IPS DF 6.9 (cell line): ENCODE data around the gene NHEJ1.
A peak's percentile ranks its signal among the peaks of the same experiment; 100 is the strongest.

Source experiments
- DNase-seq: peaks from one replicate; pipeline ENCODE4 v3.0.0-alpha.2; 2013; ENCODE audit warnings: low read depth, low spot score
- H3K27ac ChIP-seq: one replicate; pipeline ENCODE4 v1.5.1; 2013; ENCODE audit warnings: low read length, control low read depth
- H3K27me3 ChIP-seq: 2 replicates; pipeline ENCODE4 v1.6.1; 2013; ENCODE audit warnings: mild to moderate bottlenecking, low read length; ENCODE audit not compliant: control insufficient read depth, insufficient read depth
- H3K36me3 ChIP-seq: 2 replicates; pipeline ENCODE4 v1.6.1; 2013; ENCODE audit warnings: low read length; ENCODE audit not compliant: control insufficient read depth, insufficient read depth
- H3K4me1 ChIP-seq: 2 replicates; pipeline ENCODE4 v1.6.1; 2013; ENCODE audit warnings: low read length; ENCODE audit not compliant: control insufficient read depth, insufficient read depth
- H3K4me3 ChIP-seq: 2 replicates; pipeline ENCODE4 v1.5.1; 2013; ENCODE audit warnings: mild to moderate bottlenecking, low read length
- H3K9me3 ChIP-seq: 2 replicates; pipeline ENCODE4 v1.6.1; 2013; ENCODE audit warnings: low read length, inconsistent platforms; ENCODE audit not compliant: control insufficient read depth, insufficient read depth
- WGBS: extraction: QIAGEN DNeasy Blood & Tissue Kit; methylation state at CpG from one replicate; pipeline ENCODE4 v1.1.7; 2013; ENCODE audit warnings: mixed read lengths, missing lambda C conversion rate; ENCODE audit not compliant: insufficient read length, insufficient coverage; 5-methylcytosine and 5-hydroxymethylcytosine counted together

NHEJ1 gene

GRCh38 chr2:219037783-219038499 is 122.7 kb downstream of the NHEJ1 start:
- no peaks in the 10 kb centered on the region for H3K36me3 ChIP-seq
- no peak overlapping the region for H3K27ac ChIP-seq
- no peaks in the 10 kb centered on the region for H3K9me3 ChIP-seq
- no peaks in the 10 kb centered on the region for H3K4me1 ChIP-seq
- no peak for DNase-seq
- no peak overlapping the region for H3K4me3 ChIP-seq
- WGBS: no CpG with 5 or more reads among the region's 8 CpGs
- H3K27me3 ChIP-seq: no peaks in the 10 kb centered on the region

GRCh38 chr2:219035942-219036341 is 124.7 kb downstream of the NHEJ1 start:
- Histone ChIP-seq H3K27ac (no peak overlapping the region), H3K36me3 (no peaks in the 10 kb centered on the region), H3K9me3 (no peaks in the 10 kb centered on the region), H3K4me1 (no peaks in the 10 kb centered on the region), H3K27me3 (no peaks in the 10 kb centered on the region), H3K4me3 (no peak overlapping the region)
- no CpG with 5 or more reads among the region's 2 CpGs for WGBS
- DNase-seq: no peak

- no peaks in the 10 kb centered on the region for H3K9me3 ChIP-seq
- no peak overlapping the region for H3K27ac ChIP-seq
- no peaks in the 10 kb centered on the region for H3K36me3 ChIP-seq
- WGBS: no CpG with 5 or more reads among the region's 6 CpGs
- H3K27me3 ChIP-seq: no peaks in the 10 kb centered on the region
- no peak for DNase-seq
- H3K4me1 ChIP-seq: no peaks in the 10 kb centered on the region
- H3K4me3 ChIP-seq: no peak overlapping the region
Measured at GRCh38 chr2:219034823-219035222, 125.8 kb downstream of the NHEJ1 start.

GRCh38 chr2:219032051-219032745 is 128.4 kb downstream of the NHEJ1 start:
- no CpG with 5 or more reads among the region's 23 CpGs for WGBS
- H3K4me1 ChIP-seq: no peaks in the 10 kb centered on the region
- no peak for DNase-seq
- H3K4me3 ChIP-seq: no peak overlapping the region
- no peaks in the 10 kb centered on the region for H3K27me3 ChIP-seq
- no peak overlapping the region for H3K27ac ChIP-seq
- no peaks in the 10 kb centered on the region for H3K9me3 ChIP-seq
- H3K36me3 ChIP-seq: no peaks in the 10 kb centered on the region

GRCh38 chr2:219031005-219031738 is 129.4 kb downstream of the NHEJ1 start:
- Histone ChIP-seq H3K27ac (no peak overlapping the region), H3K27me3 (no peaks in the 10 kb centered on the region), H3K9me3 (no peaks in the 10 kb centered on the region), H3K36me3 (no peaks in the 10 kb centered on the region), H3K4me3 (no peak overlapping the region), H3K4me1 (no peaks in the 10 kb centered on the region)
- no peak for DNase-seq
- WGBS: no CpG with 5 or more reads among the region's 21 CpGs

- no peaks in the 10 kb centered on the region for H3K36me3 ChIP-seq
- no peak for DNase-seq
- no CpG with 5 or more reads among the region's 16 CpGs for WGBS
- no peaks in the 10 kb centered on the region for H3K9me3 ChIP-seq
- no peak overlapping the region for H3K4me3 ChIP-seq
- no peaks in the 10 kb centered on the region for H3K4me1 ChIP-seq
- no peaks in the 10 kb centered on the region for H3K27me3 ChIP-seq
- H3K27ac ChIP-seq: no peak overlapping the region
Measured at GRCh38 chr2:219030177-219030940, 130.3 kb downstream of the NHEJ1 start.

GRCh38 chr2:219029829-219030165 is 130.8 kb downstream of the NHEJ1 start:
- no peaks in the 10 kb centered on the region for H3K27me3 ChIP-seq
- DNase-seq: peak; percentile 63
- no peaks in the 10 kb centered on the region for H3K4me1 ChIP-seq
- WGBS: no CpG with 5 or more reads among the region's 9 CpGs
- H3K4me3 ChIP-seq: no peak overlapping the region
- H3K36me3 ChIP-seq: no peaks in the 10 kb centered on the region
- no peak overlapping the region for H3K27ac ChIP-seq
- H3K9me3 ChIP-seq: no peaks in the 10 kb centered on the region

GRCh38 chr2:219028996-219029828 is 131.4 kb downstream of the NHEJ1 start:
- no CpG with 5 or more reads among the region's 13 CpGs for WGBS
- Histone ChIP-seq H3K27ac (no peak overlapping the region), H3K27me3 (no peaks in the 10 kb centered on the region), H3K9me3 (no peaks in the 10 kb centered on the region), H3K36me3 (no peaks in the 10 kb centered on the region), H3K4me3 (no peak overlapping the region), H3K4me1 (no peaks in the 10 kb centered on the region)
- no peak for DNase-seq

- Histone ChIP-seq H3K4me3 (no peak overlapping the region), H3K27me3 (no peaks in the 10 kb centered on the region), H3K27ac (no peak overlapping the region), H3K9me3 (no peaks in the 10 kb centered on the region), H3K4me1 (no peaks in the 10 kb centered on the region), H3K36me3 (no peaks in the 10 kb centered on the region)
- no peak for DNase-seq
- WGBS: no CpG with 5 or more reads among the region's 5 CpGs
Measured at GRCh38 chr2:219028141-219028540, 132.5 kb downstream of the NHEJ1 start.
